ENCODE results near the gene TRIM60. TPM values are rescaled to one million over a fixed set of nuclear protein-coding genes. Genes with fewer than 3 reads are reported as not detected.

TRIM60 gene
- total and polyA plus RNA-seq, 2 experiments from 2014 or later = not detected

Small RNA genes lying within 50 kb of the gene (small RNA-seq; reads per million reads assigned to genes)
- not detected for gene AC106872.12 (ENCODE audit: low replicate concordance)

Other genes starting within 250 kb of the TRIM60 start
- gene APELA, start 154.8 kb upstream of the TRIM60 start, total RNA-seq (2014; rRNA removed; shearing (Covaris generic)) = 153 and 213 TPM in 2 replicates
- gene APELA, start 154.8 kb upstream of the TRIM60 start, polyA plus RNA-seq (2016; fragmentation: Nextera tagmentation; extraction: Ambion mirVana) = 112 and 114 TPM in 2 replicates
- 0.38 and 0.58 TPM in 2 replicates for gene TRIM61, start 54.3 kb upstream of the TRIM60 start, total RNA-seq (2014; rRNA removed; shearing (Covaris generic))
- not detected in 2 replicates for gene TRIM61, start 54.3 kb upstream of the TRIM60 start, polyA plus RNA-seq (2016; fragmentation: Nextera tagmentation; extraction: Ambion mirVana)
- not detected in 2 replicates for gene TRIM75, start 21.9 kb downstream of the TRIM60 start, total RNA-seq (2014; rRNA removed; shearing (Covaris generic))
- not detected in 2 replicates for gene TRIM75, start 21.9 kb downstream of the TRIM60 start, polyA plus RNA-seq (2016; fragmentation: Nextera tagmentation; extraction: Ambion mirVana)
- 9.8 and 10.8 TPM in 2 replicates for gene TMEM192, start 80.9 kb downstream of the TRIM60 start, total RNA-seq (2014; rRNA removed; shearing (Covaris generic))
- 6.9 TPM in 2 replicates for gene TMEM192, start 80.9 kb downstream of the TRIM60 start, polyA plus RNA-seq (2016; fragmentation: Nextera tagmentation; extraction: Ambion mirVana)
- 12.4 and 14.8 TPM in 2 replicates for gene KLHL2, start 175.6 kb downstream of the TRIM60 start, total RNA-seq (2014; rRNA removed; shearing (Covaris generic))
- 5.0 and 7.1 TPM in 2 replicates for gene KLHL2, start 175.6 kb downstream of the TRIM60 start, polyA plus RNA-seq (2016; fragmentation: Nextera tagmentation; extraction: Ambion mirVana)